Fibroblast of skin of right biceps (primary cell): ENCODE data around the gene CTXND1.

Source experiments
- DNase-seq: peaks from one replicate; pipeline ENCODE4 v3.0.0-alpha.2; 2013

The CTXND1 gene

DNA sequence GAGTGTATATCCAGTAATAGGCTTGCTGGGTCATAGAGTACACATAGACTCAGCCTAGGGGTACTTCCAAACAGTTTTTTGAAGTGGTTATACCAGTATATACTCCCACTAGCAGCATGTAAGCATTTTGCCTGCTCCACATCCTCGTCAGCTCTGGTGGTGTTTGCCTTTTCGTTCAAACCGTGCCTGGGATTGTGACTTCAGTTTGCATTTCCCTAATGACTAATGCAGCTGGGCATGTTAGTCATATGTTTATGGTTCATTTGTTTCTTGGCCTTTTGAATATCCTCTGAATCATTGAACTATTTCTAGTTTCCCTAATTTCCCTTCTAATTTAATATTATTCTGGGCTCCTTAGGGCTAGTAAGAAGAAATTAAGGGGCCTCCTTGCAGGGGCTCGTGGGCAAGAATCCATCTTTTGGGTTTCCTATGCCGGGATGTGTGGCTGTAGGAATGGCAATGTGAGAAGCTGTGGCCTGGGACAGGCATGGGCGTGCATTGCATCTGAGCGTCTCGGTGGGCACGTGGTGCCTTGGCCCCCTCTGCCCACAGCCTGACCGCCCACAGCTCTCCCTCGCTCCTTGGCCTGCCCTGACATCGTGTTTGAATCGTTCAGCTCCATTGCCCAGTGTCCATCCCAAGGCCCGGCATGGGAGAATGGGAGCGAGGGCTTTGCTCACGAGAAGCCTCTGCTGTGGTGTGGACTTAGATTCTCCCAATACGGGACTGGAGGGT is 72.8 kb downstream of the CTXND1 start:
- peak; percentile 89 for DNase-seq

DNA sequence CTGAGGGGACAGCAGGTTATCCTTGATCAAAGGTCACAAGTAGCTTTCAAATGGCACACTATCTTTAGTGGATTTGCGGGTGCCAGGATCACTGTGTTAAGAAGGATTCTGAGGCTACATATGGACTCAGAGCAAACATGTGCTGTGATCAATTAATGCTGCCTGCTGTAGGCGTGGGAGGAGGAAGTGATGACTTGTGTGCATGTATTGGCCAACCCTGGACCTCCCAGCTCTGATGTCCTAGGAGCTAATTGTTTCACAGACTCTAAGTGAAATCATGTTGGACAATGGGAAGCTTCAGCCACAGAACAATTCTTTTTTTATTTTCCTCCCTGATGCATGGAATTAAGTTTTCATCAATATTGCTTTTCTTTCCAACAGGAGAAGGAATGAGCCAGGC is 74.9 kb downstream of the CTXND1 start:
- DNase-seq = peak; percentile 14

DNA sequence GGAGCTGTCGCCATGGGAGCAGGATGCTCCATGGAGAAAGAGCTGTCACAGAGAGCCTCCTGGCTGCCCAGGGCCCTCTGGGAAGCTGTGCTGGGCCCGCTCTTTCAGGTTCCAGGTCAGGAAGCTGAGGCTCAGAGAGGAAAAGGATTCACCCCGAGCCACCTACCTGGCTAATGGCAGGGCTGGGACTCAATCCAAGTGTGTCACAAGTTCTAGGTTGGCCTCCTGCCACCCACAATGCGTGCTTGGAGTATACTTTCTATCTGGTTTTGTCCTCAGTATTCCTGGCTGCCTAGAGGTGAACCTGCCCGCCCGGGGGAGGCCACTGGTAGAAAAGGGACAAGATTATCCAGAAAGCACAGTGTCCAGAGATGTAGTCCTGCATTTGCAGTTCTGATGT is 75.6 kb downstream of the CTXND1 start:
- DNase-seq = no peak

DNA sequence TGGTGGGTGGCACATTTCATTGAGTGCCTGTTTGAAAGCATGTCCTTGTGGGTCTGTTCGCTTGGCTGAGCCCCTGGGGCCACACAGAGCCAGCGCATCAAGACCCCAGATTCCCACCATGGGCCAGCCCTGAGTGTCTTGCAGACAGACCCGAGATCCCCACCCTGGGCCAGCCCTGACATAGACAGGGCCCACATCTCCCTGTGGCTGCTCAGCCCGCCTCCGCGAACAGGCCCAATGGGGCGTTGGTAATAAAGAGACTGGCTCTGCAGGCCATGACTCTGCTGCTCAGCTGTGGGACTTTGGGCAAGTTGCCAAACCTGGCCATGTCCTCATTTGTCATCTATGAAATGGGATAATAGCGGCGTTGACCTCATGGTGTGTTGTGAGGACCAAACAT is 76.6 kb downstream of the CTXND1 start:
- no peak for DNase-seq

DNA sequence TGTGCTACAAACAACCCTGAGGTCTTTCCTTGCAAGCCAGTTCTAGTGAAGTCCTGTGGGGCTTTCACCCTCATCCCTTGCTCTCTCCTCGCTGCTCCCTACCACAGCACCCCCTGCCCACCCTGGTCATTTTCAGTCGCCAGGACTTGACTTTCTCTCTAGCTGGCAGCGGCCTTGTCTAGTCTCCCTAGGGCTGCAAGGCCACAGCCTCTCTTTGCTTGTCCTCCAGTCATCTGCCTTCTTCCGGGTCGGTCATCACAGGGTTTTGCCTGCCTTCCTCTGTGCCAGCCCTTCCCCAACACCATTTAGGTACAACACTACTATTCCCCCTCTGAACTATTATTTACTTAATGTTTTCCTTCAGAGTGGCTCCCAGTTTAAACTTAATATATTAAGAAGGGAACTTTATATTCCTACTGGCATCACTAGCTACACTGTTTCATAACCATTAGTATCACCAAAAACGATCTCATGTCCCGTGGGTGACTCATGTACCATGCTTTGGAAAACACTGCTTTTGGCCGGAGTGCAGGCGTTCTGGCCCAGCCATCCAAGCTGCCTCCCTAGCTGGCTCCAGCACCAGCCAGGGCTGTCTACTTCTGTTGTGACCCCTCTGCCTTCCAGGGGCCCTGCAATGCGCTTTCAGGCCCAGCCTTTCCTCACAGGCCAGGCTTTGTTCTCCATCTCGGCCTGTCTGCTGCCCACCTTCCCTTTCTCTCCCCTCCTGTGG is 77.8 kb downstream of the CTXND1 start:
- peak; percentile 55 for DNase-seq

DNA sequence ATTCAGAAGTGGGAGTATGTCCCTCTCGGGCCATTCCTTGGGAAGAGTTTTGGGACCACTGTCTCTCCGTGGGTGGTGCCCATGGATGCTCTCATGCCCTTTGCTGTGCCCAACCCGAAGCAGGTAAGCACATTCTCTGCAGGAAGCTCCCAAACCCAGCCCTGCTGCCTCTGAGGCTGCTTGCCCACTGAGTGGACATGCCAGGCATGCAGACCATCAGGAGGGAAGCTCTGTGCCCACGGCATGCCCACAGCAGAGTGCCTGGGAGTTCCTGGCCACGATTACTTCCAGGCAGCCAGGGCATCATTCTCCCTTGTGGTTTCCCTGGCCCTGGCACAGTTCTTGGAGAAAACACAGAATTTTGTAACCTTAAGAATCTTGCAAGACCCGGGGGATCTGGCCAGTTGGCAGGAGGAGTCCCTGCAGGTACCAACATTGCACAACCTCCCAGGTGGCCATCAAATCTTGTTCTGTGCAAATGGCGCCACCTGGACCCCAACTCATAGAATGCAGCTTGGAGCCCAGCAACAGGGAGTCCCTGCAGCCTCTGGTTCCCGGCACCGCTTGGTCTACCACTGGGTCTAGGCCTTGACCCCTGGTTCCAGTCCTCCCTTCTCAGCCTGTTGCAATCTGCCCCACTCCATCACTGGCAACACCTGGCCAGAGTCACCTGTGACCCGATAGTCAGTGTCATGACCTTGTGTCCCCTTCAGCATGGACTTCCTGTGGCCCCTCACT is 78.8 kb downstream of the CTXND1 start:
- peak; percentile 49 for DNase-seq

DNA sequence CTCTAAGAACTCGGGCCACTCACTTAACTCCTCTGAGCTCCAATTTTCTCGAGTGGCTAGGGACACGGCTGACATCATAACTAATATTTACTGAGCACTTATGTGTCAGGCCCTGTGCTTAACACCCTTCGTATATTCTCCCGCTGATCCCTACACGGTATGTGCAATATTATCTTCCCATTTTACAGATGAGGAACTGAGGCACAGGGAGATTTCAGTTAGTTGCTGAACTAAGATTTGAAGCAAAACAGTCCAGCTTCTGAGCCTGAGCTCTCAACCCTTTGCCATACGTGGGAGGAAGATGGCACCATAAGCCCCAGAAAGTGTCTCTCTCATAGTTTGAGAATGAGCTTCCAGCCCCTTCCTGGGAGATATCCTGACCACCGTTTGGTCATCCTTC is 79.6 kb downstream of the CTXND1 start:
- DNase-seq = no peak

DNA sequence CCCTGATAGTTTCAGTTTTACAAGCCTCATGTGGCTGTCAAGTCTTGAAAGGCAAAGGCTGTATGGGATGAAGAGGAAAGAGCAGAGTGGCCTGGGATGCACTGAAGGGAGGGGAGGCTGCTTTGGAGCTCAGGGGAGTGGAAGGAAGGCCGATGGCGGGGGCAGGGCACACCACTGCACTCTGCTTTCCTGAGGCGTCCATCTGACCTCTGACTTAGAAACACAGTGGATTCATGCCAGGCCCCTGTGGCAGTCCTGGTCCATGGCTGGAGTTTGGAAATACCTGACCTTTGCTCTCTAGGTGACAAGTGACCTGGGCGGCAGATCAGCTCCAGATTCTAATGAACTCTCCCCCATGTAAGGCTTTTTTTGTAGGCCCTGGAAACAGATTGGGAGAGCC is 80.2 kb downstream of the CTXND1 start:
- no peak for DNase-seq

DNA sequence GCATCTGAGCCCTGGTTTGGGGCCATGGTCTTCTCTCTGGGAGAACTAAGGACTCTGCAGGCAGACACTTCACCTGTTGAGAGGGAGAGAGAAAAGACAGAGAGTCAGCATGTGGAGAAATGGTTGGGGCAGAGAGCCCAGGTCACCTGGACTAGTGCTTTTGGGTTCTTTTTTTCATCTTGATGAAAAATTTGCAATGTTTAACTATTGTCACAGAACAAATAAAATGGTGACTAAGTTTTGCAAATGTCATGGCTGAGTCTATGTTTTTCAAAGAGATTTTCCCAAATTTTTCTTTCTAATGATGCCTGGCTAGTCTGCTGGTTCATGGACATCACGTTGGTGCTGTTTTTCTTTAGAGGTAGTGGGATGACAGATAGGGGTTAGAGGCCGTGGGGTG is 81.4 kb downstream of the CTXND1 start:
- DNase-seq = no peak

DNA sequence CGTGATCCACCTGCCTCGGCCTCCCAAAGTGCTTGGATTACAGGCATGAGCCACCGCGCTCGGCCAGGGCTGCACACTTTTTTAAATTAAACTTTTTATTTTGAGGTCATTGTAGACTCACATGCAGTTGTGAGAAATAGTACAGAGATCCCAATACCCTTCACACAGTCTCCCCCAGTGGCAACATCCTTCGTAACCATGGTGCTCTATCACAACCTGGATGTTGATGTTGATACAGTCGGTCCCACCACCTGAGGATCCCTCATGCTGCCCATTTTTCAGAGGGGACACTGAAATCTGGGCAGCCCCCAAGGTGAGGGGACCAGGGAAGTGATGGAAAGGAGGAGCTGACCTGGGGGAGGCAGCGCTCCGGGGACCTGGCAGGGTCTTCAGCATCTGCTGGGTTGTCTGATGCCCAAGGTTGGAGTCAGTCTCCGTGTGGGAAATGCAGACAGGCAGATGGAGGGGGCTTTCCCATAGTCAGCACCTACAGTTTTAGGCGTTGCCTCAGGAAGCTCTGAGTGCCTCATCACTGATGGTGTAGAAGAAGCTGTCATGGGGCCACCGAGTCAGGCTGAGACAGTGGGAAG is 82.2 kb downstream of the CTXND1 start:
- DNase-seq = no peak

DNA sequence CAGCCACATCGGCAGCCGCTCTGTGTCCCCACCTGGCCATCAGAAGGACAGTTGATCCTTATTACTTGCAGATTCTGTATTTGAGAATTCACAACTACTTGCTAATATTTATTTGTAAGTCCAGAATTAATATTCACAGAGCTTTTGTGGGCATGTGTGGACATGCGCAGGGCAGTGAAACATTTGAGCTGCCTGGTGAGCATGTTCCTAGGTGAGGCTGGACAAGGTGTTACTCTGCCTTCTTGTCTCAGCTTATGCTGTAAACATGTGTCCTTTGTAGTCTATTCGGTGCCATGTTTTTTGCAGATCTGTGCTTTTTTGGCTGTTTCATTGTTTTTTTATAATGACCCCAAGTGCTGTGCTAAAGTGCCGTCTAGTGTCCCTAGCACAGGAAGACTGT is 83.6 kb downstream of the CTXND1 start:
- no peak for DNase-seq

DNA sequence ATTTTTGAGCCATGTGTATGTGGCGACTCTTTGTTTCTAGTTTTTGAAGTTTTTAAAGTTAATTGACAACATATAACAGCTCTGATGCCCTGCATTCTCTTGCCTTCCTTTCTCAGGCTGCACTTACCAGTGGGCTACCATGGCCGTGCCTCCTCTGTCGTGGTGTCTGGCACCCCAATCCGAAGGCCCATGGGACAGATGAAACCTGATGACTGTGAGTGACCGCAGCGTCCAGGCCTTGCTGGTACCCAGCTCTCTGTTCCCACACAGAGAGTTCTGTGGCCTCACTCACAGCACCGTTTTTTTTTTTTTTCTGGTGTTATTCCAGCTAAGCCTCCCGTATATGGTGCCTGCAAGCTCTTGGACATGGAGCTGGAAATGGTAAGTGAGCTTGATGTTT is 84.1 kb downstream of the CTXND1 start:
- DNase-seq = no peak

DNA sequence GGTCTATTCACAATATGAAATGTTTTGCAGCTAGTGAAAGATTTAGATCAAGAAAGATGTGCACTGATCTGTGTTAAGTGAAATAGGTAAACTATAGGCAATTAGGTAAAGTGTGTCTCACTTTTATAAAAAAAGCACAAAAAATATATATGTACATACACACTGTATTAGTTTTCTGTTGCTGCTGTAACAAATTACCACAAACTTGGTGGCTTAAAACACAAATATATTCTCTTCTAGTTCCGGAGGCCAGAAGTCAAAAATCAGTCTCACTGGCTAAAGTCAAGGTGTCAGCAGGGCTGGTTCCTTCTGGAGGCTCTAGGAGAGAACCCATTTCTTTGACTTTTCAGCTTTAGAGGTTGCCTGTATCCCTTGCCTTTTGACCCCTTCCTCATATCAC is 88.1 kb downstream of the CTXND1 start:
- DNase-seq = no peak

DNA sequence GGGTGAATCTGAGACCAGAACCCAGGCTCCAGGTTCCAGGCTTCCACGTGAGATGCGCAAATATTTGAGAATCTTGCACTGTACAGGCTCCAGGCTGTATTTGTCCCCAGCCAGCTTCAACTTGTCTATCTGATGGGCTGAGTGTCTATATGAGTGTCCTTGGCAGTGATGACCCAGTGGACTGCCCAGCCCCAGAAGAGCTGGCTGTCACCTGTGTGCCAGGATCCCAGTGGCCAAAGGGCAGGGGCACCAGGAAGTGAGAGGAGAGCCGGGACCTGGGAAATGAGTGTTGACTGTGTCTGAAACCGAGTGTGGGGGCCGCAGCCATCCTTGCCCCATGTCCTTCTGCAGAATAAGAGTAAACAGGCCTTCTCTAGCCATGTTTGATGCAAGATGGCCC is 88.8 kb downstream of the CTXND1 start:
- no peak for DNase-seq

DNA sequence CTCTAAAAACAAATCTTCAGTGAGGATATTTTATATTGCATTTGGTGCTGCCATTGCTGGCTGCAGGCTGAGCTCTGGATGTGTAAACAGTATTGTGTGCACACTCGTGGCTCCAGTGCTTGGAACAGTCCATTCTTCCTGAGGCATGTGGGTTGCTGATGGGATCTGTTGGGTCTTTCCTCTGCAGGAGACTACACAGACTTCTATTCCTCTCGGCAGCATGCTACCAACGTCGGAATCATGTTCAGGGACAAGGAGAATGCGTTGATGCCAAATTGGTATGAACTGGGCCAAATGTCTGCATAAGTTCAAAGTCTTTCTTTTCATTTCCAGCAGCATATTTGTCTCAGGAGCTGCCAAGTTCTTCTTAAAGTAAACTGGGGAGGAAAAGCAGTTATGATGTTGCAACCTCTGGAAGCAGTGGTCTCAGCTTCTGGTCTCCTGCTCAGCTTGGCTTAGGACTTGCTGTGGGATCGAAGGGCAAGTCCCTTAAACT is 89.9 kb downstream of the CTXND1 start:
- DNase-seq = no peak

DNA sequence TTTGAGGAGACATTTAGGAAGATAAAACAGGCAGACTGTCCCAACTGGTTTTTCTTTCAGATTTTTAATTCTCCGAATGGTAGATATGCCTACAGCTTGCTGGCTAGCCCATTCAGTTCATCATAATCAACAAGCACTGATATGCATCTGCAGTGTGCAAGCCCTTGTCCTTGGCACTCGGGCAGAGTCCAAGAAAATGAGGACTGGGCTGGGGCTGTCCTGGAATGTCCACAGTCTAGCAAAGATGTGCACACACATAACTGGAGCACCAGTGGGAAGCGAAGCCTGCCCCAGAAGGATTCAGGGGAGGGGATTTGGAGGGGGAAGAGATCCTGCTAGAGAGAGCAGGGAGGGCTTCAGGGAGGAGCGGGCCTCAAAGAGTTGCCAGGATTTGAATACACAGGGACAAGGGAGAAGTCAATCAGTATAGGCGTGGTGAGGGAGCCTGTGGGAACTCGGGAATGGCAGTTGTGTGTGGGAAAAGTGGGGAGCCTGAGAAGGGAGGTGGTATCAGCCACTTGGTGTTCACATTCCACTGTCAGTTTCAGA is 90.5 kb downstream of the CTXND1 start:
- no peak for DNase-seq

DNA sequence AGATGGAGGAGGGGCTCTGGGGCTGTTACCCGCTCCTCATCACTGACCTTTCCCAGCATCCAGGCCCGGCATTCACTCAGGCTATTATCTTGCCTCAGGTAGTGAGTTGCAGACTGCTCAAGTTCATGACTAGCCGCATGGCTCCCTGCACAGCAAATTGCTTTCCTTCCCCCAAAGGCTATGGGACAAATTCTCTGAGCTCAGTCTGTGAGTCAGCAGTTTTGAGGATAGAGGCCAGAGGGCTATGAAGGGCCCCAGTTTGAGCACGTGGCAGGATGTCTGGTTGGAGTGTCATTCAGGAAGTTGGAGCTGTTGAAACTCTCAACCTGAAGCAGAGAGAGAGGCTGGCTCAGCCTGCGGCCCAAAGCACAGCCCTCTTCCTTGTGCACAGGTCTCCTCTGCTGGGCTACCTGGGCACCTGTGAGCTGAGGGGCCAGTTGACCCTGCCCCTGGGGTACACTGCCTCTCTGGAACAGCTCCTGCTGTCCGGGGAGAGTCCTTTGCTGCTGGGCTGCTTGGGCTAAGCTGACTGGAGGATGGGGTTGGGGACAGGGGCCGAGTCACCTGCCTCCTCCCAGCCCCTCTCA is 91.3 kb downstream of the CTXND1 start:
- DNase-seq = peak; percentile 96

DNA sequence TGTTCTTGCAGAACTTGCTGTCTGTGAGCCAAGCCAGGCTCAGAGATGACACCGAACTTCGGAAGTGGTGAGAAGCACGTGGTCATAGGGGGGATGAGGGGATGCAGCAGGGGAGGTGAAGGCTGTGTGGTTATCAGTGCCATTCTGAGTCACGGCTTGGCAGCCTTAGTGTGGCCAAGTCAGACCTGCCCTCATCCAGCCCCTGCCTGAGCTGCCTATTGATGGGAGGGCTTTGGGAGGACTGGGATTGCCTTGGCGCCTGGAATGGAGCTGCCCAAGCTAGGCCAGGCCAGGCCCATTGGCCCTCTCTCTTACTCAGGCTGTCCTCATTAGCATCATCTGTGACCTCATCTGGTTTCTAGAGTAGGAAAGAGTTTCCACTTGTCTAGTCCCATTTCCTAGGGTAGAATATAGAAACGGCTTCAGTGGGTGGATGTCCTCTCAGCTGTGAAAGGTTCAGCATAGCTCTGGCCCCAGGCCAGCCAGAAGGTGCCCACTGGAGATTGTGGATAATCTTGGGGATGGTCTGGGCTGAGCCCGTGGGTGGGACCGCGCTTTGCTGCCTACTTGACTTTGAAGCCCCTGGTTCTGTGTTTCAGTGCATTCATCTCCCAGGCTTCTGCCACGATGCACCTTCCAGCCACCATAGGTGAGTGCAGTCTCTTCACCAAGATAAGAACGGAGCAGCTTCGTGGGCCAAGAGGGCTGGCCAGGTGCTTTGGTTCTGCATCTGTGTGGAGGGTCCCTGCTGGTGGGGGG is 92.0 kb downstream of the CTXND1 start:
- DNase-seq = peak; percentile 51

DNA sequence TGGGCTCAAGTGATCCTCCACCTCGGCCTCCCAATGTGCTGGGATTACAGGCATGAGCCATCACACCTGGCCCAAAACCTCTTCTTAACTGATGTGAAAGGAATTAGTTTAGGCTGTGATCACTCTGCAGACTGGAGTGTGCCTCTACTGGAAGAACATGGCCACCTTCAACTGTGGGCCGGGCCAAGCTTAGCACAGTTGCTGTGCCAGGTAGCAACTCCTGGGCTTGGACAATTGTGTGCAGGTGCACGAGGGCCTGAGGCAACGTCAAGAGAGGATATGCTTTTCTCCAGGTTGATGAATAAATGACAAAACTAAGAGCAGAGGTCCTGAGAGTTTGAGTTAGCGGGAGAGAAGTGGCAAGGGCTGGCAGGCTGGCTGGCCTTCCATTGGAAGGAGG is 92.7 kb downstream of the CTXND1 start:
- no peak for DNase-seq

DNA sequence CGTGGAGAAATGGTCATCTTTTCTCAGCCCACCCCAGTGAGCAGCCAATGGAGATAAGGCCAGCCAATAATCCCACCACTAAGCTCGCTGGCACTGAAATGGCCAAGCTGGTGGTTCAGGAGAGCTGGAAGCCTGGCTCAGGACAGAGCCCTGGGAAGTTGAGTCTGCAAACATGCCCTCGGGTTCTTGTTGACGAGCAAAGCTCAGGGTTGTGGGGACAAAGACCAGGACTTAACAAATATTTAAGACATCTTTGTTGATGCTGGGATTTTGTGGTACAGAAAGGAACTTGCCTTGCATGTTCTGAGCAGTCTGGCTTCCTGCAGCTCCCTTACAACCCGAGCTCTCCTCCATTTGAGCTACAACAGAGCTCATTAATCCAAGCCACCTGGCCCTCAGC is 94.8 kb downstream of the CTXND1 start:
- DNase-seq = no peak

DNA sequence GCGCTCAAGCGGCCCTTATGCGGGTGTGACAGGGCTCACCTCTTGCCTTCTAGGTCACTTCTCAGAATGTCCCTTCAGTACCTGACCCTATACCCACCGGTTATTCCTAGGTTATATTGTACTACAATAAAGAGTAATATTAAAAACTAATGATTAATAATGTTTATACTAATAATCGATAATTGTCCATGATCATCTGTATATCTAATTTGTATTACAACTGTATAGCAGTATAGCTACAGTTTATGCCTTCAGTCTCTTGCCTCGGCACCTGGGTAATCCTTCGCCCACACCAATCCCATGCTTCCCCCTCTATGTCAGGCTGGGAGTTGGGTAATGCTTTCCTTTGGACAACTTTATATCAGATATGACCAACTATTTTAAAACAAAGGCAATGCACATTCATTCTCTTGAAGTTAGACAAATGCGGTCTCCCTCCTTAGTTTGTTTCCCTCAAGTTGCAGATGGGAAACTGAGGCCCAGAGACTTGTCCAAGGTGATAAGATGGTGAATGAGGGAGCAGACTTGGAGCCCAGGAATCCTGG is 95.8 kb downstream of the CTXND1 start:
- DNase-seq = no peak
